VCaP (cell line): ENCODE results near the gene EEF1G.
"Not testable (repeated sequence)": the region's sequence is repeated elsewhere in the genome, so short reads cannot be mapped to it uniquely, and the experiment has no call there.

Source experiments
- H3K27ac ChIP-seq: fragments of 450-650 bp; 2 replicates; pipeline ENCODE4 v1.5.1; 2017
- TF ChIP-seq, protein P1 (sequence below): fragments of 450-650 bp; conservative IDR thresholded peaks from 2 replicates; pipeline ENCODE4 v1.5.1; 2017; ENCODE audit warnings: mild to moderate bottlenecking, moderate library complexity

The EEF1G gene

DNA sequence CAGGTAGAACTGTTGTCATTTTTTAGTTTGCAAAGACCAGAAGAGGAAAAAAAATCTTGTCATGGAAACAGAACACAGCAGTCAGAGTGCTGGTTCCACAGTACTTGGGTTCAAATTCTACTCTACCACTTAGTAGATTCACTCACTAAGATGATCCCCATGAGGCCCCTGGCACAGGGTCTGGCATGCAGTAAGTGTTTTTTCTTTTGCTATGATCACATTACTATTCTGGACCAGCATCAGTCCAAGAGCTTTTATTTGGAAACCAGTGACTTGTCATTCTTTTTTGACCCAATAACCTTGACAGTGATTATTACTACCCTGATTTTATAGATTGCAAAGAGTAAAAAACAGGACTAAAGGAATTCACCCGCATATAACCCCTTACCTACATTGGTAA lies 4.1 kb downstream of the EEF1G start:
- H3K27ac ChIP-seq = peak overlapping the region; percentile 21; the same call in 1 of the 2 replicates
- TF ChIP-seq, protein P1, sequence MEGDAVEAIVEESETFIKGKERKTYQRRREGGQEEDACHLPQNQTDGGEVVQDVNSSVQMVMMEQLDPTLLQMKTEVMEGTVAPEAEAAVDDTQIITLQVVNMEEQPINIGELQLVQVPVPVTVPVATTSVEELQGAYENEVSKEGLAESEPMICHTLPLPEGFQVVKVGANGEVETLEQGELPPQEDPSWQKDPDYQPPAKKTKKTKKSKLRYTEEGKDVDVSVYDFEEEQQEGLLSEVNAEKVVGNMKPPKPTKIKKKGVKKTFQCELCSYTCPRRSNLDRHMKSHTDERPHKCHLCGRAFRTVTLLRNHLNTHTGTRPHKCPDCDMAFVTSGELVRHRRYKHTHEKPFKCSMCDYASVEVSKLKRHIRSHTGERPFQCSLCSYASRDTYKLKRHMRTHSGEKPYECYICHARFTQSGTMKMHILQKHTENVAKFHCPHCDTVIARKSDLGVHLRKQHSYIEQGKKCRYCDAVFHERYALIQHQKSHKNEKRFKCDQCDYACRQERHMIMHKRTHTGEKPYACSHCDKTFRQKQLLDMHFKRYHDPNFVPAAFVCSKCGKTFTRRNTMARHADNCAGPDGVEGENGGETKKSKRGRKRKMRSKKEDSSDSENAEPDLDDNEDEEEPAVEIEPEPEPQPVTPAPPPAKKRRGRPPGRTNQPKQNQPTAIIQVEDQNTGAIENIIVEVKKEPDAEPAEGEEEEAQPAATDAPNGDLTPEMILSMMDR = no peak

DNA sequence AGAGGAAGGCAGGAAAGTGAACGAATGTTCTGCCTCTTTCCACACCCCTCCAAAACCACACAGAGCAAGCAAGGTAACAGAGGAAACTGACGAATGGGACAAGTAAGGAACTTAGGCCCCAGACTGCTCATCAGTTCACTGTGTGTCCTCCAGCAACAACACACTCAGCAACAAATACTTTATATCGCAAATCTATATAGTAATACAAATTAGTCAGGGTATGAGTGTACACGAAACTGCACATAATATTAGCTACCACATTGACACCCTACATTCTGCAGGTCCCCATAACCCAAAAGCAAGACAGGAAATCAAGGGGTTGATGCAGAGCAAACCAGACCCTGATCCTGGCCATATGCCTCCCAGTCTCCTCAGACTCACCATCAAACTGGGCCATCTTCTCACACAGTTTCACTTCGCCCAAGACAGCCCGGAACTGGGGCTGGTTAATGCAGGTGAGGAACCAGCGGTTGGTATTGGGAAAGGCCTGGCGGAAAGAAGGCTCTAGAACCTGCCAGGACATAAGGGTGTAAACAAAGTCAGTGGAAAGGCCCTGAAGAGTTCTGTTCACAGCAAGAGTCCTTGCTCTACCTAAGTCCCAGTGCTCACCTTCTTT lies 6.6 kb downstream of the EEF1G start:
- H3K27ac ChIP-seq = peak overlapping the region; percentile 39
- TF ChIP-seq, protein P1 = no peak

DNA sequence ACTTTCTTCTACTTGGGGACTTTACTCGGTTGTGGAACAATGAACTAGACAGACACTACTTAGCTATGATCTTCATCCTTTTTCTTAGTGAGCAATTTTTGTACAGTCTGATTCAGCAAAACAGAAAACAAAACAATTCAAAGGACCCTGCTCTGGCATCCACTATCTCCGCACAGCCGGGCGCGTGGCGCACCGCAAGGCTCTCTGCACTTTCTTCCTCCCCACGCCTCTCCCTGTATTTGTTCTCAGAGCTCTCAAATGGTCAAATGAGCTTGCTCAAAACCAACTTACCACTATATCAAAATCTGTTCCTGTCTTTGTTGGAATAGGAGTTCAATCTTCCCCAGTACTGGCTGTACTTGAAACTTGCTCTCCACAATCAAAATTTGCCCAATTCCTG lies 7.4 kb downstream of the EEF1G start:
- H3K27ac ChIP-seq = peak overlapping the region; percentile 39

DNA sequence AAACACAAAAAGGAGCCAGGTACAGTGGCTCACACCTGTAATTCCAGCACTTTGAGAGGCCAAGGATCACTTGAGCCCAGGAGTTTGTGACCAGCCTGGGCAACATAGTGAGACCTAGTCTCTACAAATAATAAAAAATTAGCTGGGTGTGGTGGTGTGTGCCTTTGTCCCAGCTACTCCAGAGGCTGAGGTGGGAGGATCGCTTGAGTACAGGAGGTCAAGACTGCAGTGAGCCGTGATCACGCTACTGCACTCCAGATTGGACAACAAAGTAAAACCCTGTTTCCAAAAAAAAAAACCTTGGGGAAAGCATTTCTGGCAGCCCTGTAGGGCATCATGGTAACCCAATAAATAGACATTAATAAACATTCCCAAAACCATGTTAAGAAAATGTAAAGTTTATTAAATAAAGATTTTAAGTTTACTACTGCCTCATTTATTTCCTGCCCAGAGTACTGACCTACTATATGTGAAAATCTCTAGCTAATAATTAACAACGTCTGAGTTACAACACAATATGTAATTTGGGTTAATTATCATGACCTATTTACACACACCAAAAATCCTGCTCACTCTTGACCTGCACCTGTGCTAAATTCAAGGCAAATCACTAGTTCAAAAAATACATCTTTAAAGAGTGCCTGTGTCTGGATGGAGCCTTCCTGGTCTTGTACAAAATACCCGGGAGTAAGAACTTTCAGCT lies 8.4 kb downstream of the EEF1G start:
- H3K27ac ChIP-seq = peak overlapping the region; percentile 39
- TF ChIP-seq, protein P1 = no peak

More for the DNA sequence above, 7.4 kb downstream of the EEF1G start:
- TF ChIP-seq, protein P1 = no peak

DNA sequence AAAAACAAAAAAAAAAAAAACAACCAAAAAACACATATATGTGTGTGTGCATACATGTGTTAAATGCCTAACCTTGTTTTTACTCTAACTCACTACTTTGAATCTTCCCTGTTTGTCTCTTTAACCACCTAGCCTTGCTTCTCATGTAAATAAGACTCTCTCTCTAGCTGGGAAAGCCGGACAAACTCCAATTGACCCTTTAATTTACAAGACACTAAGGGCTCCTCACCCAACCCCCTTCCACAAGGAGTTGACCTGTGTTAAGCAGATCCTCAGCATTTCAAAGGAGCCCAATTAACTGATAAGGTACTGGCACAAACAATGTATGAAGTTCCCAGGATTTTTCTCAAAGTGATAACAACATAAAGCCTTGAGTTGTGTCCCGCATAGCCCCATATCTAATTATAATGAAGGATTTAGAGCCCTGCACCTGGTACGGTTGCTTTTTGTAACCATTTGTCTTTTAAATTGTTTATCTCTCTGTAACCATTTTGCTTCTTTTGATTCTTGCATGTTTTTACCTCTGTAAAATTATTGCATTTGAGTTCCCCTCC lies 11.9 kb downstream of the EEF1G start:
- H3K27ac ChIP-seq = peak overlapping the region; percentile 26

DNA sequence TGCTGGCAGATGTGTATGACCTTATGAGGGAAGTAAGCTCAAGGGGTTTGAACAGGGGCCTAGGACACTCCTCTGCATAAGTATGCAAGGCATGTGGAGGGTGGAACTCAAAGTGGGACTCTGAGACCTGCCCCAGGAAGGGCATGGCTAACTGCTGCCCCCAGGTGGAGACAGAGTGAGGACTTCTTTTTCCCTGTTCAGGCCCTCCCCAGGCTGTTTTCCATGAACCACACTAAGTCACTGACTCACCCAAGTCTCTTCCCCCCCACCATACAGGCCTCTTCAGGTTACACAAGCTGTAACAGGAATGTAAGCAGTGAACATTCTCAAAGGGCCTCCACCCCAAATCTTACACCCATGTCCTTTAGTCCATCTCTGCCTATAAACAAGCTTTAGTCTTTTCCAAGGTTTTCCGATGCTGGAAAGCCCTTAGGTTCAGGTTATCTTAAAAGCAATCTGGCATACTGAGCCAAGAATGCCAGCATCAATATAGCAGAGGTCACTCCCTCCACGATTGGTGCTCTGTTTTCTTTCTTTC lies 13.1 kb downstream of the EEF1G start:
- H3K27ac ChIP-seq = peak overlapping the region; percentile 26
- TF ChIP-seq, protein P1 = peak; percentile 83

DNA sequence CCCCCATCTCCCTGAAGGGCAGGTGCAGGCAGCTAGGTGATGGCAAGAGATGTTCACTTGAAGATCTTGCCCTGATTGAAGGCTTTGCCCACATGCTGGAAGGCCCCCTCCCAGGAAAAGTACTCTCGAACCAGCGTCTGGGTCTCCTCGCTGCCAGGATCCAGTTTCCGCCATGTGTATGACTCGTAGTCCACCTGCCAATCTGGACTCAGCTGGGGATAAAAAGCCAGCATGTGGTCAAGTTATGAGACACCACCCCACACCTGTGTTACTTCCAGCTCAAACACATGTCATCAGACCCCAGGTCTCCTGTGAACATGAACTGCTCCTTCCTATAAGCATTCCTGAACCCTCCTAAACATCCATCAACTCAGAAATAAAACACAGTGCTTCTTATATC lies 14.1 kb downstream of the EEF1G start:
- not testable (repeated sequence) for H3K27ac ChIP-seq

DNA sequence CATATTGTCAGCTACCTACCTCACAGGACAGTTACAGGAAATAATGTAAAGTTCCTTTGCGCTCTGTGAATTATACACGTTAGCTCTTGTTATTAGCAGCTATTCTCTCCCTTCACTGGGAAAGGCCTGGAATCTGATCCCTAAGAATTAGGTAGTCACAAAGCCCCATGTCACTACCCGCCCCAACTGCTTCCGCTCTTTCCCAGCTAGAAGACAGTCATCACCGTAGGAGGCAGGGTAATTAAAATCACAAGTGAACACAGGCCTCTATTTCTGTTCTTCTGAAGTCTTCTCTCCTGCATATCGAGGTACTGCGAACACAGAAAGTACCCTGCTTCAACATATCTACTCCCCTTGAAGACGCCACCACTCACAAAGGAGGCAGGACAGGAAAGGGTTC lies 14.5 kb downstream of the EEF1G start:
- H3K27ac ChIP-seq = peak overlapping the region; percentile 83; the same call in 1 of the 2 replicates
- TF ChIP-seq, protein P1 = no peak
